Activated effector memory CD4-positive, alpha-beta T cell treated with Interleukin-2 at 50 U/mL for 16 hours (primary cell): ENCODE data around the gene GID4.
A peak's percentile ranks its signal among the peaks of the same experiment; 100 is the strongest.
"Not testable (repeated sequence)": the region's sequence is repeated elsewhere in the genome, so short reads cannot be mapped to it uniquely, and the experiment has no call there.

Experiments
- DNase-seq: peaks from one replicate; pipeline ENCODE4 v3.0.0-alpha.2; 2020

The GID4 gene

GRCh38 chr17:18038861-18039534 is at the start of gene GID4, which contains the start of gene ATPAF2:
GID4 (plus strand) TSS chr17:18039408; CDS start chr17:18039465, 57 bp downstream.
ATPAF2 (minus strand) TSS chr17:18039168; CDS start chr17:18039013, 155 bp downstream.
- DNase-seq, result peak; percentile 100

GRCh38 chr17:17989618-17990017 is 49.6 kb upstream of the GID4 start:
- DNase-seq, result no peak

- DNase-seq, result no peak
Measured at GRCh38 chr17:17990282-17990681, 48.9 kb upstream of the GID4 start.

DNA sequence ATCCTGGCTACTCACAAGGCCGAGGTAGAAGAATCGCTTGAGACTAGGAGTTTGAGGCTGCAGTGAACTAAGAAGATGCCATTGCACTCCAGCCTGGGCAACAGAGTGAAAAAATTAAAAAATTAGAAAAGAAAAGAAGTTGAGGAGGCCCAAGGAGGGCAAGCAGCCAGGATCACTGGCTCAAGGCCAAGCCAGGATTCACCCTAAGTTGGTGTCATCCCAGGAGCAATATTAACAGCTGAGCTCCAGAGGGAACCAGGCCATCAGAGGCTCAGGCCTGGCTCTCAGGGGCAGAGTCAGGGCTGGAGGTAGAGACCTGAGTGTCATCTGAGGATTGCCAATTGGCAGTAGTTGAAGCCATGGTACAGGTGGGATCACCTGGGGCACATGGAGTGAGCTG is 45.8 kb upstream of the GID4 start:
- no peak for DNase-seq

- DNase-seq, result no peak
Measured at GRCh38 chr17:17993852-17994251, 45.4 kb upstream of the GID4 start.

GRCh38 chr17:17994271-17995069 is 44.7 kb upstream of the GID4 start:
- no peak for DNase-seq

DNA sequence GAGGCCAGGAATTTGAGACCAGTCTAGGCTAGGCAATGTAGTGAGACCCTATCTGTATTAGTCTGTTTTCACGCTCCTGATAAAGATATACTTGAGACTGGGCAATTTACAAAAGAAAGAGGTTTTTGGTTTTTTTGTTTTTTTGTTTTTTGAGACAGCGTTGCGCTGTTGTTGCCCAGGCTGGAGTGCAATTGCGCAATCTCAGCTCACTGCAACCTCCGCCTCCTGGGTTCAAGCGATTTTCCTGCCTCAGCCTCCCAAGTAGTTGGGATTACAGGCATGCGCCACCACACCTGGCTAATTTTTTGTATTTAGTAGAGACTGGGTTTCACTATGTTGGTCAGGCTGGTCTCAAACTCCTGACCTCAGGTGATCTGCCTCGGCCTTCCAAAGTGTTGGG is 43.3 kb upstream of the GID4 start:
- DNase-seq, result not testable (repeated sequence)

DNA sequence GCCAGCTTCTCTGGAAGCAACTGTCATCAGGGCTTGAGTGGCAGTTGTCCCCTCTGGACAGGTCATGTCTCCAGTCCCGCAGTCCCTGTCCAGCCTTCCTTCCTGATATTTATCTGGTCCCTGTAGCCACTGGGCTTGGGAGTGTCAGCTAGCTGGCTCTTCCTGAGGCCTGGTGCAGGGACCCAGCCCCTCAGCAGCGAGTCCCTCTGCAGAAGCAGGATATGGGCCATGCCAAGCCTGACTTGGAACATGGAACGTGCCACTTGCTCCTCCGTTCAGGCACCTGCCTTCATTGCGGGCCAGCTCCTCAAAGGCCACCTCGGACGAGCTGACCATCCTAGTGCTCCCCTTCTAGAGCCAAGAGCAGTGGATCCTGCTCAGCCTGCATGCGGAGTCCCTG is 40.3 kb upstream of the GID4 start:
- DNase-seq, result no peak

DNA sequence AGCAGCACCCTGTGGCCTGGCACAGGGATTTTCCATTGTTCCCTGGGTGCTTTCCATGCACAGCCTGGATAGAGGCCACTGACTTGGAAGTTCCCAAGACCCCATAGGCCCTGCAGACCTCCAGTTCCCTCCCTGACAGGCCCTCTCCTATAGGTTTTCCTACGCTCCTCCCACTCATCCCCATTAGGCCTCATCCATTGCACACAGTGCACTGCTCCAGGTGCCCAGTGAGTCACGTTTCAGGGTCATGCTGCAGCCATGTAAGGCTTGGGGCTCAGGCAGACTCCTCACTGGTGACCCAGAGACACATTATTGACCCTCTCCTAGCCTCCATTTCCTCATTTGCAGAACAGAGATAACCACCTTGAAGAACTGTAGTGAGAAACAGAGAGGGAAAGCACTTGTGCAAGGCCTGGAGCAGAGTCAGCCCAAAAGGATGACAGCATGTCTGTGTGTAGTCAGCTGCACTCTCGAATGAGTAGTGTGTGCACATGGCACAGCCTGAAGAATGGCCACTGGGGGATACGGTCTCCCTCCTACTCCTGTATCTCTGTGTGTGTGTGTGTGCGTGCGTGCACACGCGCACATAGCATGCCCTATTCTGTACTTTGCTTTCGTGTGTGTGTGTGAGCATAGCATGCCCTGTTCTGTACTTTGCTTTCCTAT is 39.7 kb upstream of the GID4 start:
- DNase-seq, result no peak

DNA sequence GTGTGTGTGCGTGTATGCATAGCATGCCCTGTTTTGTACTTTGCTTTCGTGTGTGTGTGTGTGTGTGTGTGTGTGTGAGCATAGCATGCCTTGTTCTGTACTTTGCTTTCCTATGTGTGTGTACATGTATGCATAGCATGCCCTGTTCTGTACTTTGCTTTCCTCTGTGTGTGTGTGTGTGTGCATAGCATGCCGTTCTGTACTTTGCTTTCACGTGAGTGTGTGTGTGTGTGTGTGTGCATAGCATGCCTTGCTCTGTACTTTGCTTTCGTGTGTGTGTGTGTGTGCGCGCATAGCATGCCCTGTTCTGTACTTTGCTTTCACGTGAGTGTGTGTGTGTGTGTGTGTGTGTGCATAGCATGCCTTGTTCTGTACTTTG is 39.2 kb upstream of the GID4 start:
- DNase-seq, result no peak

GRCh38 chr17:18002171-18002570 is 37.0 kb upstream of the GID4 start:
- DNase-seq, result no peak

DNA sequence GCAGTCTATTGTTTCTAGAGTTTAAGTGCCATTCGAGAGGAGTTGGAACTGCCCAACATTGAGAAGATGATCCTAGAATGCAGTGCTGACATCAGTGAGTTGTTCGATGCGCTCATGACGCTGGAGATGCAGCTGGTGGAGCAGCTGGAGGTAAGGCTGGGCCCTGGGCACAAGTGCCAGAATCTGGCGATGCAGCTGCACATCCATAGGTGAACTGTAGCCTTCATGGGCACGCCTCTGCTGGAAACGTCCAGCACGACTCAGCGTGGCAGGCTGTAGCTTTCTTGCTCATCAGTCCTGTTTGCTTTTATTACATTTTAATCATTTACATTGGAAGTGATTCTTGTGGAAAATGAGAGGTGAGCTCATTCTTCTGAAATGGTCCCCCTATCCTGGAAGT is 34.9 kb upstream of the GID4 start:
- DNase-seq, result no peak

- no peak for DNase-seq
Measured at GRCh38 chr17:18004884-18005305, 34.3 kb upstream of the GID4 start.

DNA sequence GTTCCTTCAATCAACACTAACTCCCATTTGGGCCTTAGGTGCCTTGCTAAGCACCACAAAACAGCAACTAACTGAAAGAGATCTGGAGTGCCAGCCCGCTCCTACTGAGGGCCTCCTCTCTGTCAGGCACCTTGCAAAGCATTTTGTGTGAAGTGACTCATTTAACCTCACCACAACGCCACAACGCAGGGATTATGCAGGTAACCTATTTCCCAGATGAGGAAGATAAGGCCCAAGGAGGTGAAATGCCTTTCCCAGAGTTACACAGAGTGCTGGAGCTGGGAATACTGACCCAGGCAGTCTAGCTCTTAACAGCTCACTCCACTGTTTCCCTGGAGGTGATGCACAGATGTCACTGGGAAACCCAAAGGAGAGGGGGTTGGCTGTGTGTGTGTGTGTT is 33.7 kb upstream of the GID4 start:
- no peak for DNase-seq

DNA sequence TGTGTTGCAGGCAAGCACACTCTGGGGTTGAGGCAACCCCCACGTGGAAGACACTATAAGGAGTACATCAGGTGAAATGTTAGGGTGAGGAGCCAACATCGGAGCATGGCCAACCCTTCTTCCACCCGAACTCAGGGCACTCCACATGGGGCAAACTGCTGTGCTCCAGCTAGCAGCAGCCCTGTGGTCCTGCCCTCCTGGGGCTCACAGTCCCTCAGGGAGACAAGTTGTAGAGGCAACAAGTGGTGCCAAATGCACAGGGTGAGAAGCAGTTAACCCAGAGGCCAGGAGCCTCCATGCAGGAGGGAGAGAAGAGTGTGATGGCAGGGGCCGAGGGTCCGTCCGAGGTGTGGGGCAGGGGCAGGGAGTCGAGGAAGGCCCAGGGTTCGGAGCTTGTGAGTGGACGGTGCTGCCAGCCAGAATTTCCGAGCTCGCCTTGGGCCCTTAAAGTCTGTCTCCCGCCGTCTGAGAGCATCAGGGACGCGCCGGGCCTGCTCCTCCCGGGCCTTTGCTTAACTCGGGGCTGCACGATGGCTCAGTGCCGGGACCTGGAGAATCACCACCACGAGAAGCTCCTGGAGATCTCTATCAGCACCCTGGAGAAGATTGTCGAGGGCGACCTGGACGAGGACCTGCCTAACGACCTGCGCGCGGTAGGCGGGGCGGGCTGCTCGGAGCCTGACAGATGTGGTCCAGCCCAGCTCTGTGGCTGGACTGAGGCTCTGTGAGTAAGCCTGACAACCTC is 32.5 kb upstream of the GID4 start:
- no peak for DNase-seq

DNA sequence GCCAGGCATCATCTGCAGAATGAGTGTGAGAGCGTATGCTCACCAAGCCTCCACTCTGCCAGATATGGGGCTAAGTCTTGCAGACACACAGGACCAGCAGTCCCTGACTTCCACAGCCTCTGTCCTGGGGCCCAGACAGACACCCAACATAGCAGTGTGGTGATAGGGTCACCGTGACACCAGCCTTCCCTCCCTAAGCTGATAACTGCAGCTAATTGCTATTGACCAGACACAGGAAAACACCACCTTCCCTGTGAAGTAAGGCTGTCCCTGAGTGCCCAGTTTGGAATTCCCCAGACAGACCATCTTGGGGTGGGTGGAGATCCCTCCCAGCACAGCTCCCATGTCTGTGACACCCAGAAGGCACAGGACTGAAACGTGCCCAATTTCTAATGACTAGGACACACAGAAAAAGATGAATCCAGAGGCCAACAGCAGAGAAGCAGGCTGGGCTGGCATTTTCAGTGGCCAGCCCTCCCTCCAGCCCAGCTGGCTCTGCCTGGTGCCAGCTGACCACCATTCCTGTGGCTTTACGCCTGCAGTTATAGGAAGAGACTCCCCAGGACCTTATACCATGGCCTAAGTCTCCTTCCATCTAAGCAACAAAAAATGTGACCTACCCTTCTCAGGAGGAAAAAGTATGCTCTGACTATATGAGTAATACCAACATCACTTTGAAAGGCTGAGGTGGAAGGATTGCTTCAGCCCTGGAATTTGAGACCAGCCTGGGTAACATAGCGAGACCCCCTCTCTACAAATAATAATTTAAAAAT is 30.5 kb upstream of the GID4 start:
- DNase-seq, result no peak

- no peak for DNase-seq
Measured at GRCh38 chr17:18009609-18010420, 29.4 kb upstream of the GID4 start.

DNA sequence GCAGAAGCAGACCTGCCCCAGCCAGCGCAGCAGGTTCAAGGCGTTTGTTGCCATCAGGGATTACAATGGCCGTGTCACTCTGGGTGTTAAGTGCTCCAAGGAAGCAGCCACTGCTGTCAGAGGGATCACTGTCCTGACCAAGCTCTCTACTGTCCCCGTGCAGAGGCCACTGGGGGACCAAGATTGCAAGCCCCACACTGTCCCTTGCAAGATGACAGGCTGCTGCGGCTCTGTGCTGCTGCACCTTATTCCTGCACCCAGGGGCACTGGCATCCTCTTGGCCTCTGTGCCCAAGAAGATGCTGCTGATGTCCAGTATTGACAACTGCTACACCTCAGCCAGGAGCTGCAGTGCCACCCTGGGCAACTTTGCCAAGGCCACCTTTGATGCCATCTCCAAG is 27.9 kb upstream of the GID4 start:
- no peak for DNase-seq

- DNase-seq, result no peak
Measured at GRCh38 chr17:18014006-18014405, 25.2 kb upstream of the GID4 start.

DNA sequence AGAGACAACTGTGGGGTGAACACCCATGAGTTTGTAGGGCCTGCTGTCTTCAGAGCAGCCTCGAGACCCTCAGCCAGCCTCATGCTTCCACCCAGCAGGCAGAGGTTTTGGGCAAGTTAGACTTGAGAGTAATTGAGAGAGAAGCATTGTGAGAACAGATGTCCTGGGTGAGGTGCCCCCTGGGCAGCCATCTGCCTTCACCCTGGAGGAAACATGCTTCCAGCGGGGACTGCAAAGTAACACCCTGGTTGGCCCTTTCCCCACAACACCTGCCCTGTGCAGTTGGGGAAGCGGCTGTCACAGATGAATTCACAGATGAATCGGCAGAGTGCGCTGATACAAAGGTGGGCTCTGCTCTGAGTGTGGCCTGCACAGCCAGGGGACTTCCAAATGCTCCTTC is 23.6 kb upstream of the GID4 start:
- no peak for DNase-seq

DNA sequence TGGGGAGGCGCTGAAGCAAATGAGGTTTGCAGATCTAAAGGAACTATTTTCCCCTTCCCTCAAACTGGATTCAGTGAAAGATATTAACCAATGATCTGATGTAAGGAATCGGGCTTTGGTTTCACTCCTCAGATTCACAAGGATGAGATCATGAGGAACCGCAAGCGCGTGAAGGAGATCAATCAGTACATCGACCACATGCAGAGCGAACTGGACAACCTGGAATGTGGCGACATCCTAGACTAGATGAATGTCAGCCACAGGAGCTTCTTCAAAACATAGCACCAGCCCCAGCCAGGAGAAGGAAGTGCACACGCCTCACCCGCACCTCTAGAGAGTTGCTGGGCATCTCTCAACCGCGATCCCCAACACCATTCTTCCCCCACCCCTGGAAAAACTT is 22.8 kb upstream of the GID4 start:
- no peak for DNase-seq

- DNase-seq, result no peak
Measured at GRCh38 chr17:18017958-18018357, 21.2 kb upstream of the GID4 start.
